ENCODE data around the gene USP6.
"Not testable (repeated sequence)": the region's sequence is repeated elsewhere in the genome, so short reads cannot be mapped to it uniquely, and the experiment has no call there.

Gene USP6

GRCh38 chr17:5122586-5123342 lies 6.9 kb downstream of the USP6 start:
- DNase-seq, result peak; percentile 58

- peak; percentile 40 for DNase-seq
Measured at GRCh38 chr17:5123343-5124124, 7.7 kb downstream of the USP6 start.

- peak; percentile 52 for DNase-seq
Measured at GRCh38 chr17:5124125-5124760, 8.4 kb downstream of the USP6 start.

GRCh38 chr17:5124896-5125295 lies 9.1 kb downstream of the USP6 start:
- not testable (repeated sequence) for DNase-seq

- DNase-seq, result peak; percentile 24
Measured at GRCh38 chr17:5126719-5127488, 11.1 kb downstream of the USP6 start.

GRCh38 chr17:5127910-5128309 lies 12.1 kb downstream of the USP6 start:
- DNase-seq, result peak; percentile 11

- DNase-seq, result peak; percentile 33
Measured at GRCh38 chr17:5128387-5128786, 12.6 kb downstream of the USP6 start.

GRCh38 chr17:5128905-5129535 lies 13.2 kb downstream of the USP6 start:
- DNase-seq, result peak; percentile 49

GRCh38 chr17:5129770-5130169 lies 13.9 kb downstream of the USP6 start:
- DNase-seq, result peak; percentile 47

- DNase-seq, result not testable (repeated sequence)
Measured at GRCh38 chr17:5130261-5130660, 14.4 kb downstream of the USP6 start.

- DNase-seq, result peak; percentile 43
Measured at GRCh38 chr17:5130687-5131086, 14.9 kb downstream of the USP6 start.

- DNase-seq, result peak; percentile 17
Measured at GRCh38 chr17:5131146-5131715, 15.4 kb downstream of the USP6 start.

- peak; percentile 41 for DNase-seq
Measured at GRCh38 chr17:5131799-5132502, 16.1 kb downstream of the USP6 start.

GRCh38 chr17:5132503-5133225 lies 16.8 kb downstream of the USP6 start:
- peak; percentile 21 for DNase-seq

- peak; percentile 19 for DNase-seq
Measured at GRCh38 chr17:5133311-5133710, 17.5 kb downstream of the USP6 start.

GRCh38 chr17:5133961-5134360 lies 18.1 kb downstream of the USP6 start:
- peak; percentile 41 for DNase-seq

GRCh38 chr17:5134571-5134970 lies 18.7 kb downstream of the USP6 start:
- peak; percentile 4 for DNase-seq

- DNase-seq, result peak; percentile 41
Measured at GRCh38 chr17:5135131-5135712, 19.4 kb downstream of the USP6 start.

GRCh38 chr17:5135726-5136579 lies 20.1 kb downstream of the USP6 start:
- no peak for DNase-seq

Measured in activated CD8-positive, alpha-beta memory T cell treated with anti-CD3 and anti-CD28 coated beads for 24 hours (primary cell).